K562 (cell line): ENCODE measurements around the gene BMF. TPM values are rescaled to one million over a fixed set of nuclear protein-coding genes. Genes with fewer than 3 reads are reported as not detected.

Source experiments
- ATAC-seq: fragments of 200-7000 bp; cut with Tn5 transposase; 3 replicates; pipeline ENCODE4 v1.9.1; 2020; ENCODE audit warnings: moderate library complexity
- BruUV-seq: library from RNA; stranded (reverse); fragments of 400-500 nt; replicated peaks from 2 replicates; lab custom pipeline; 2021; lab: Mats Ljungman, UMichigan
- CTCF ChIA-PET: fragments of 300-600 bp; formaldehyde crosslinking; extraction: SDS; loops from one replicate; lab custom pipeline; 2021; ENCODE audit warnings: low intra/inter-chr PET ratio; lab: Yijun Ruan, JAX
- POLR2A ChIA-PET: fragments of 300-600, 350-650 bp; sonication (Branson Sonifier 250); formaldehyde crosslinking; extraction: SDS; loops from one replicate; lab custom pipeline; 2021; ENCODE audit warnings: antibody characterized with exemption, inconsistent platforms; lab: Yijun Ruan, JAX
- DNase-seq, 4 experiments: peaks; one replicate each; pipeline versions ENCODE4 v3.0.0 to v3.0.0-alpha.2; 2011 to 2018; ENCODE audit warnings: low spot score in 3 of 4, mixed read lengths in 3 of 4; ENCODE audit errors: extremely low read depth in 1 of 4
- FAIRE-seq: peaks from 2 replicates; lab custom pipeline; 2011; peaks lifted over from hg19 to GRCh38; lab: Jason Lieb, UNC
- H2AFZ ChIP-seq: 2 replicates; pipeline ENCODE4 v1.6.0; 2011; ENCODE audit warnings: low read depth, low read length, control low read depth, inconsistent platforms
- H3K27ac ChIP-seq: fragments of 200-600 bp; 3 replicates; pipeline ENCODE4 v1.8.0; 2011; ENCODE audit warnings: low read depth, mild to moderate bottlenecking, control low read depth, inconsistent platforms, low read length, moderate library complexity, mixed read lengths; ENCODE audit errors: extremely low read depth
- H3K27me3 ChIP-seq, 2 experiments: fragments of 300-600 bp in 1 of 2; 2 replicates in 1 of 2; 3 replicates in 1 of 2; pipeline versions ENCODE4 v1.6.0 to v1.8.0; 2011; ENCODE audit warnings: inconsistent platforms in 2 of 2, low read length in 2 of 2, mild to moderate bottlenecking in 1 of 2, mixed read lengths in 1 of 2, moderate library complexity in 1 of 2; ENCODE audit not compliant: control insufficient read depth in 2 of 2, insufficient read depth in 2 of 2
- H3K36me3 ChIP-seq: fragments of 300-600 bp; 3 replicates; pipeline ENCODE4 v1.8.0; 2011; ENCODE audit warnings: mild to moderate bottlenecking, low read length, inconsistent platforms; ENCODE audit not compliant: control insufficient read depth, insufficient read depth
- H3K4me1 ChIP-seq, 2 experiments: fragments of 200-600 bp in 1 of 2; replicated peaks in 1 of 2; 2 replicates in 1 of 2; 3 replicates in 1 of 2; pipeline versions ENCODE4 v1.5.1 to v1.8.0; 2011; ENCODE audit warnings: inconsistent platforms in 2 of 2, low read length in 2 of 2, mild to moderate bottlenecking in 1 of 2, mixed read lengths in 1 of 2, moderate library complexity in 1 of 2; ENCODE audit not compliant: control insufficient read depth in 2 of 2, insufficient read depth in 2 of 2
- H3K4me2 ChIP-seq: 2 replicates; pipeline ENCODE4 v1.6.1; 2011; ENCODE audit warnings: low read length, control low read depth, inconsistent platforms, mixed read lengths; ENCODE audit not compliant: insufficient read depth
- H3K4me3 ChIP-seq: fragments of 200-600 bp; sonication (generic), shearing (Covaris generic); 2 replicates; pipeline ENCODE4 v1.5.1; 2016; ENCODE audit warnings: control low read depth, inconsistent platforms
- H3K79me2 ChIP-seq: fragments of 200-600 bp; 3 replicates; pipeline ENCODE4 v1.8.0; 2011; ENCODE audit warnings: low read length, inconsistent platforms; ENCODE audit not compliant: control insufficient read depth, insufficient read depth
- H3K9ac ChIP-seq, 2 experiments: 2 replicates each; pipeline versions ENCODE4 v1.6.0 to v1.6.1; 2011; ENCODE audit warnings: low read depth in 2 of 2, low read length in 2 of 2, control low read depth in 1 of 2, inconsistent platforms in 1 of 2, mild to moderate bottlenecking in 1 of 2, mixed read lengths in 1 of 2; ENCODE audit not compliant: insufficient read depth in 1 of 2
- H3K9me1 ChIP-seq: one replicate; pipeline ENCODE4 v1.6.0; 2011; ENCODE audit warnings: inconsistent platforms, mild to moderate bottlenecking, low read length, moderate library complexity; ENCODE audit not compliant: control insufficient read depth, insufficient read depth
- H3K9me3 ChIP-seq: replicated peaks from 2 replicates; pipeline ENCODE4 v1.5.1; 2011; ENCODE audit warnings: low read depth, low read length, inconsistent platforms; ENCODE audit not compliant: control insufficient read depth, insufficient read depth
- H4K20me1 ChIP-seq: replicated peaks from 2 replicates; pipeline ENCODE4 v1.6.1; 2011; ENCODE audit warnings: low read length, inconsistent platforms, mixed read lengths; ENCODE audit not compliant: control insufficient read depth, insufficient read depth
- DACH1 ChIP-seq: fragments of 450-650 bp; IDR thresholded peaks from 2 replicates; pipeline ENCODE4 v1.6.1; 2018; ENCODE audit not compliant: partially characterized antibody
- NCOA1 ChIP-seq: fragments of 450-650 bp; IDR thresholded peaks from 2 replicates; pipeline ENCODE4 v1.6.1; 2016; ENCODE audit warnings: low read depth
- NFIX ChIP-seq: fragments of 250-450 bp; sonication (Bioruptor Pico); IDR thresholded peaks from 2 replicates; pipeline ENCODE4 v1.4.0; 2020; ENCODE audit warnings: low read depth, mild to moderate bottlenecking, moderate library complexity
- PHB2 ChIP-seq: fragments of 450-650 bp; IDR thresholded peaks from 2 replicates; pipeline ENCODE4 v1.6.1; 2017; ENCODE audit warnings: low read depth
- TRIM28 ChIP-seq: fragments of 450-650 bp; IDR thresholded peaks from 2 replicates; pipeline ENCODE4 v1.6.1; 2017
- ZNF217 ChIP-seq: sonication (generic); formaldehyde crosslinking; IDR thresholded peaks from 2 replicates; pipeline ENCODE4 v1.8.0; 2022; ENCODE audit warnings: mild to moderate bottlenecking, missing genetic modification reagents
- ZNF263 ChIP-seq: sonication (generic); formaldehyde crosslinking; IDR thresholded peaks from 2 replicates; pipeline ENCODE4 v1.8.0; 2022; ENCODE audit warnings: mild to moderate bottlenecking, missing genetic modification reagents, borderline replicate concordance
- WGBS: fragments of 100-300 bp; shearing (Covaris generic); methylation state at CpG from one replicate; pipeline ENCODE4 v1.1.6; 2016; ENCODE audit warnings: low coverage, mixed read lengths; ENCODE audit not compliant: insufficient coverage; ENCODE audit errors: missing lambda C conversion rate; 5-methylcytosine and 5-hydroxymethylcytosine counted together
- in situ Hi-C: fragments of 300-500 bp; cut with MboI; formaldehyde crosslinking; loops from 4 replicates; pipeline ENCODE4 v1.15.0; 2018; ENCODE audit warnings: inconsistent platforms, mixed read lengths
- intact Hi-C: fragments of 100-400 bp; cut with micrococcal nuclease; formaldehyde crosslinking; loops from 2 replicates; pipeline ENCODE4 v1.14.2; 2022
- polyA plus RNA-seq, 8 experiments: library from polyadenylated mRNA; depleted of rRNA in 4 of 8; stranded (reverse) in 5 of 8; unstranded in 3 of 8; fragments of >200 nt; fragmentation: Nextera tagmentation in 2 of 8; fragmentation: Illumina TruSeq in 1 of 8; extraction: Ambion mirVana in 2 of 8; extraction: Trizol in 1 of 8; gene quantifications; 2 replicates each; pipeline versions ENCODE4 v1.2.1 to v1.2.3, GENCODE V29; 2011 to 2014; ENCODE audit warnings: inconsistent platforms in 1 of 8, missing spikeins in 1 of 8
- total RNA-seq, 7 experiments: library from RNA; depleted of rRNA in 6 of 7; stranded (reverse); fragments of >200 nt in 6 of 7; fragmentation: Illumina TruSeq in 2 of 7; extraction: Trizol in 2 of 7; gene quantifications; 2 replicates each; pipeline versions ENCODE4 v1.2.1 to v1.2.3, GENCODE V29; 2011 to 2021; ENCODE audit warnings: low replicate concordance in 1 of 7

The BMF gene
- total and polyA plus RNA-seq, 9 of the 15 experiments (the other 6 are each of a cell fraction or from before 2014, with no cell fraction given) = 0.25 to 0.91 (median 0.59) TPM; not detected in 2

DNA sequence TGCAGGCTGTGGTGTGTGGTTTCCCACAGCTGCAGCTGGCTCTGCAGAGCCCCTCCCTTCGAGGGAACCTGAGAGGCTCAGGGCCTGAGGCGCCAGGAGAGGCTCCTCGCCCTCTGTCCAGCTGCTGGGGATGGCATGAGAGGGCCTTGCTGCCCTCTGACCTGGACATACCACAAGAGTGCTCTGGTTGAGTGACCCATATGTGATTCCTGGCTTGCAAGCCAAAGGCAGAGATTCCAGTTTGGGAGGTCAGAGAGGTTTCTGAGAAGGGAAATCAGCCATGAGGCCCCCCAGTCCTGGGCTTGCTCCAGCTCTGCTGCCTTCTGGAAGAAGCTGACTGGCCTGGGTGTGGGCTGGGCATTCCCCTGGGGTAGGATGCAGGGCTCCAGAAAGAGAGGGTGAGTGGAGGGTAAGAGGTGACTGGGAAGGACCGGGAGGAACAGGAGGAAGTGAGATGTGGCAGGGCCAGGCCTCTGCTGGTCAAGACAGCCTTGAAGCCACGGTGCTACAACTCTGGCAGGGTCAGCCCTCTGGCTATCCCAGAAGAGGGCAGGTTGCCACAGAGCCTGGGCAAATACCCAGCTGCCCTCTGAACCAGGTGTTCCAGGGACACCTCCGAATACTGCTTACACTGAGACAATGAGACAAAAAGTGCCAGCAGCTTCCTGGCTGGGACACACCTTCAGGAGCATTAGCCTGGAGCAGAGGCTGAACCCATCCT is 53.7 kb downstream of the BMF start:
- CTCF ChIA-PET = no interaction called here
- no TSS peak for BruUV-seq
- FAIRE-seq = no peak
- TF ChIP-seq PHB2 (no peak), ZNF263 (CRISPR knock-in tag) (no peak), TRIM28 (no peak), ZNF217 (no peak), NCOA1 (no peak)
- Histone ChIP-seq H3K9me3 (no peaks in the 10 kb centered on the region), H3K4me1 (peaks cover 0 to 13% of the 10 kb centered on the region in 2 experiments; a peak in 3 of 5 replicates), H3K4me2 (no peak overlapping the region), H4K20me1 (no peaks in the 10 kb centered on the region; the same call in 1 of the 2 replicates), H3K4me3 (no peak overlapping the region), H2AFZ (no peak overlapping the region), H3K36me3 (no peaks in the 10 kb centered on the region), H3K9me1 (no peaks in the 10 kb centered on the region), H3K27ac (no peak overlapping the region), H3K27me3 (no peaks in the 10 kb centered on the region), H3K9ac (peak overlapping the region in 1 of 2 experiments; percentile 79; a peak in 2 of 4 replicates), H3K79me2 (no peaks in the 10 kb centered on the region)
- WGBS = 45% methylated on average over 5 of the region's 6 CpGs
- POLR2A ChIA-PET = interaction anchor here (0.6 to 1.6 kb wide), 4 partner anchors 15 to 1334 kb away, joined by 3 to 6 read pairs (median 3); no protein-coding TSS in a partner anchor
- intact Hi-C loops (loop anchor here (5.0 kb wide), 1 partner anchor 107 kb away; the partner anchor contains the start of gene BUB1B), in situ Hi-C loops (loop anchor here (5.0 to 10.0 kb wide), 2 partner anchors 97 to 370 kb away; no protein-coding TSS in a partner anchor)
- DNase-seq = no peak
- ATAC-seq = no peak

DNA sequence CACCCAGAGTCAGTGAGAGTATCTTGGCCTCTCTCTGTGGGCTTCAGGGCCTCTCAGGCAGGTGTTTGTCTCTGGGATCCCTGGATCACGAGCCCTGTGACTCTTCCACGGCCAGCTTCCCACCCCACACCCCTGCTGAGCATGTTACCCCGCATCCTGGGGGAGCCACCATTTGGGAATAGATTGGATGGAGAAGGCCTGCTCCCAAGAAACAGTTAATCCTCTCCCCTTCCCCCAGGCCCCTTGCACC is 54.1 kb downstream of the BMF start:
- no peak for ATAC-seq
- intact Hi-C loops (loop anchor here (5.0 kb wide), 1 partner anchor 108 kb away; the partner anchor contains the start of gene BUB1B), in situ Hi-C loops (loop anchor here (5.0 to 10.0 kb wide), 2 partner anchors 98 to 370 kb away; no protein-coding TSS in a partner anchor)
- BruUV-seq = no TSS peak
- no peak for DNase-seq
- no peak overlapping the region for H2AFZ ChIP-seq
- WGBS = 57% methylated on average over 3 of the region's 3 CpGs
- no peaks in the 10 kb centered on the region for H3K36me3 ChIP-seq
- H3K4me1 ChIP-seq = peaks cover 0 to 13% of the 10 kb centered on the region in 2 experiments; a peak in 3 of 5 replicates
- H3K9ac ChIP-seq = no peak overlapping the region; a peak in 1 of 4 replicates
- H3K27ac ChIP-seq = no peak overlapping the region
- H3K9me1 ChIP-seq = no peaks in the 10 kb centered on the region
- no peaks in the 10 kb centered on the region for H3K79me2 ChIP-seq
- H3K4me2 ChIP-seq = no peak overlapping the region
- TF ChIP-seq NFIX (CRISPR knock-in tag) (no peak), DACH1 (no peak)
- no peaks in the 10 kb centered on the region for H3K27me3 ChIP-seq
- no peak overlapping the region for H3K4me3 ChIP-seq
- CTCF ChIA-PET = no interaction called here
- H3K9me3 ChIP-seq = no peaks in the 10 kb centered on the region
- POLR2A ChIA-PET = interaction anchor here (0.6 to 1.6 kb wide), 3 partner anchors 16 to 53 kb away, joined by 3 to 6 read pairs (median 3); no protein-coding TSS in a partner anchor
- no peaks in the 10 kb centered on the region; the same call in 1 of the 2 replicates for H4K20me1 ChIP-seq
- FAIRE-seq = no peak
